Tibial artery (tissue), 4 donors: ENCODE data around the gene AVPR2.

Source experiments
- DNase-seq, 2 donors: peaks; one replicate each; pipeline ENCODE4 v3.0.0-alpha.2; 2019
- H3K27ac ChIP-seq, 2 donors: fragments of 200-600 bp; sonication (generic) in 1 of 2; 1 replicate in 1 of 2; 2 replicates in 1 of 2; pipeline ENCODE4 v1.5.1; 2018 to 2019; ENCODE audit warnings: mild to moderate bottlenecking in 1 of 2
- H3K27me3 ChIP-seq, 2 donors: fragments of 200-600 bp; sonication (generic) in 1 of 2; one replicate each; pipeline versions ENCODE4 v1.5.1 to v1.6.0; 2016 to 2019
- H3K36me3 ChIP-seq, 3 donors: fragments of 200-600 bp; sonication (generic) in 2 of 3; one replicate each; pipeline ENCODE4 v1.5.1; 2016 to 2019; ENCODE audit warnings: mild to moderate bottlenecking in 2 of 3
- H3K4me1 ChIP-seq, 4 donors: fragments of 200-600 bp; sonication (generic) in 2 of 4; 1 replicate in 3 of 4; 2 replicates in 1 of 4; pipeline ENCODE4 v1.5.1; 2016 to 2019
- H3K4me3 ChIP-seq, 2 donors: fragments of 200-600 bp; sonication (generic) in 1 of 2; 1 replicate in 1 of 2; 2 replicates in 1 of 2; pipeline ENCODE4 v1.5.1; 2018 to 2019; ENCODE audit warnings: mild to moderate bottlenecking in 2 of 2
- H3K9me3 ChIP-seq, 3 donors: fragments of 200-600 bp; sonication (generic) in 1 of 3; one replicate each; pipeline ENCODE4 v1.5.1; 2016 to 2019
- CTCF ChIP-seq, 2 experiments: fragments of 200-600 bp in 1 of 2; fragments of 450-650 bp in 1 of 2; IDR thresholded peaks; one replicate each; pipeline ENCODE4 v1.5.1; 2017 to 2019; ENCODE audit warnings: antibody characterized with exemption in 2 of 2, mild to moderate bottlenecking in 1 of 2, moderate library complexity in 1 of 2
- intact Hi-C: fragments of 100-400 bp; cut with DNase I; formaldehyde crosslinking; loops from one replicate; pipeline ENCODE4 v1.15.0; 2023; ENCODE audit warnings: low total_unique reads

The AVPR2 gene

DNA sequence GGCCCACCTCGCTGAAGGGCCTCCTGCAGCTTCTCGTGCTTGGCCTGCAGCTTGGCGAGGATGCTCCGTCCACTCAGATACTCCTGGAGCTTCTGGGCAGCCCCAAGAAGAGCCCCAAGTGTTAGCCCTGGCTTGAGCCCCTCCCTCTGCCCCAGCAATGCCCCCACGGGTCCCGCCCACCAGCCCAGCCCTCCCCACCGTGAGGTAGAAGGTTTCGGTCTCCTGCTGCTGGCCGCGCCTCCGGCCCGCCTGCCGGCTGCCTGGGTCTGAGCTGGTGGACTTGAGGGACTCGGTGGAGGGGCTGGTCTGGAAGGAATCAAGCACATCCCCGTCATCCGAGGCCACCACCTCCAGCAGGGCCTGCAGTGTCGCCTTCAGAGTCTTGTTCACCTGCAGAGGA, 8.7 kb downstream of the AVPR2 start:
- no peaks in the 10 kb centered on the region for H3K9me3 ChIP-seq
- H3K4me3 ChIP-seq, result no peak overlapping the region
- no peak overlapping the region for H3K27ac ChIP-seq
- no peak for DNase-seq
- intact Hi-C loops, result no loop called here
- no peaks in the 10 kb centered on the region for H3K4me1 ChIP-seq
- no peaks in the 10 kb centered on the region for H3K27me3 ChIP-seq
- no peaks in the 10 kb centered on the region for H3K36me3 ChIP-seq
- TF ChIP-seq CTCF (IDR thresholded peaks at IDR 0.05), result no peak

- intact Hi-C loops, result no loop called here
- no peak for TF ChIP-seq CTCF (IDR thresholded peaks at IDR 0.05)
- Histone ChIP-seq H3K4me1 (no peaks in the 10 kb centered on the region), H3K27ac (no peak overlapping the region), H3K4me3 (no peak overlapping the region), H3K36me3 (no peaks in the 10 kb centered on the region), H3K9me3 (no peaks in the 10 kb centered on the region), H3K27me3 (no peaks in the 10 kb centered on the region)
- no peak for DNase-seq
Observed at GRCh38 chrX:153913701-153914100, 9.2 kb downstream of the AVPR2 start.

GRCh38 chrX:153917869-153918268, 13.4 kb downstream of the AVPR2 start:
- Histone ChIP-seq H3K4me1 (peaks cover 0 to 16% (median 0%) of the 10 kb centered on the region in 4 donors), H3K27ac (no peak overlapping the region), H3K9me3 (no peaks in the 10 kb centered on the region), H3K27me3 (no peaks in the 10 kb centered on the region), H3K36me3 (no peaks in the 10 kb centered on the region), H3K4me3 (no peak overlapping the region)
- intact Hi-C loops, result no loop called here
- no peak for DNase-seq
- TF ChIP-seq CTCF (IDR thresholded peaks at IDR 0.05), result no peak

GRCh38 chrX:153919281-153919680, 14.8 kb downstream of the AVPR2 start:
- TF ChIP-seq CTCF (IDR thresholded peaks at IDR 0.05), result no peak
- no peak for DNase-seq
- intact Hi-C loops, result no loop called here
- Histone ChIP-seq H3K27ac (no peak overlapping the region), H3K27me3 (no peaks in the 10 kb centered on the region), H3K4me1 (peaks cover 0 to 21% (median 8%) of the 10 kb centered on the region in 4 donors), H3K4me3 (no peak overlapping the region), H3K9me3 (no peaks in the 10 kb centered on the region), H3K36me3 (no peaks in the 10 kb centered on the region)

- peaks cover 0 to 21% (median 10%) of the 10 kb centered on the region in 4 donors for H3K4me1 ChIP-seq
- no peak overlapping the region for H3K4me3 ChIP-seq
- no peak for DNase-seq
- H3K9me3 ChIP-seq, result no peaks in the 10 kb centered on the region
- no peak overlapping the region for H3K27ac ChIP-seq
- TF ChIP-seq CTCF (IDR thresholded peaks at IDR 0.05), result no peak
- no peaks in the 10 kb centered on the region for H3K27me3 ChIP-seq
- H3K36me3 ChIP-seq, result no peaks in the 10 kb centered on the region
- intact Hi-C loops, result no loop called here
Observed at GRCh38 chrX:153920546-153920945, 16.1 kb downstream of the AVPR2 start.

DNA sequence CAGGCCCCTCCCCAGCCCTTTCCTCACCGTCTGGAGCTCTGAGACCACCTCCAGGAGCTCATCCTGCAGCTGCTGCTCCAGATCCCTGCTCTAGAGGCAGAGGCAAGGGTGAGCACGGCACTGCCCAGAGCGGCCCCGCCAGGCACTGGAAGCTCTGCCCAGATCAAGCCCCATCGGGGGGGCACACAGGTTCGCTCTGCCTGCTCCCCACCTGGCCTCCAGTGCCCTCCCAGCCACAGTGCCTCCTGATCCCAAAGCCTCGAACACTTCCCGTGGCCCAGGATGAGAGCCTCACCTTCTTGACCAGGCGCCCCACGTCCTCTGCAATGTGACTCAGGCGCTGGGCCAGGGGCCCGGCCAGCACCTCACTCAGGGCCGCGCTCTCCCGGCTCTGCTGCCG, 16.6 kb downstream of the AVPR2 start:
- intact Hi-C loops, result no loop called here
- no peak for TF ChIP-seq CTCF (IDR thresholded peaks at IDR 0.05)
- DNase-seq, result no peak
- no peaks in the 10 kb centered on the region for H3K36me3 ChIP-seq
- H3K27ac ChIP-seq, result no peak overlapping the region
- H3K4me1 ChIP-seq, result peaks cover 0 to 26% (median 11%) of the 10 kb centered on the region in 4 donors
- H3K27me3 ChIP-seq, result no peaks in the 10 kb centered on the region
- no peaks in the 10 kb centered on the region for H3K9me3 ChIP-seq
- no peak overlapping the region for H3K4me3 ChIP-seq
